Head of caudate nucleus (tissue), 42 donors: ENCODE results near the gene MYO16.

ENCODE experiments used
- DNase-seq, 42 donors: peaks; one replicate each; pipeline versions ENCODE4 v3.0.0 to v3.0.0-alpha.2; 2020 to 2021; ENCODE audit warnings: mixed read lengths in 7 of 42
- intact Hi-C: fragments of 100-400 bp; cut with DNase I; formaldehyde crosslinking; loops from one replicate; pipeline ENCODE4 v1.15.0; 2022

Gene MYO16

GRCh38 chr13:108656742-108657141, 27.3 kb downstream of the MYO16 start:
- no peak for DNase-seq
- intact Hi-C loops = no loop called here

GRCh38 chr13:108657519-108657918, 28.1 kb downstream of the MYO16 start:
- intact Hi-C loops = no loop called here
- no peak for DNase-seq

GRCh38 chr13:108662528-108662927, 33.1 kb downstream of the MYO16 start:
- intact Hi-C loops = no loop called here
- DNase-seq = no peak

- intact Hi-C loops = no loop called here
- DNase-seq = no peak
These were observed 34.3 kb downstream of the MYO16 start for GRCh38 chr13:108663710-108664109.

GRCh38 chr13:108667205-108667604, 37.8 kb downstream of the MYO16 start:
- intact Hi-C loops = no loop called here
- no peak for DNase-seq

- intact Hi-C loops = no loop called here
- DNase-seq = no peak
These were observed 40.0 kb downstream of the MYO16 start for GRCh38 chr13:108669381-108669780.

GRCh38 chr13:108674346-108674745, 44.9 kb downstream of the MYO16 start:
- no peak for DNase-seq
- intact Hi-C loops = no loop called here

GRCh38 chr13:108674771-108675170, 45.4 kb downstream of the MYO16 start:
- intact Hi-C loops = no loop called here
- DNase-seq = no peak

GRCh38 chr13:108676620-108677019, 47.2 kb downstream of the MYO16 start:
- no peak for DNase-seq
- intact Hi-C loops = no loop called here

- intact Hi-C loops = no loop called here
- DNase-seq = no peak
These were observed 48.4 kb downstream of the MYO16 start for GRCh38 chr13:108677806-108678205.

GRCh38 chr13:108680011-108680410, 50.6 kb downstream of the MYO16 start:
- intact Hi-C loops = no loop called here

GRCh38 chr13:108681986-108682575, 52.7 kb downstream of the MYO16 start:
- intact Hi-C loops = no loop called here
- DNase-seq = no peak

More at GRCh38 chr13:108680011-108680410, 50.6 kb downstream of the MYO16 start:
- DNase-seq = peak in 11 of 42 donors; percentile 2 to 39 (median 10)

GRCh38 chr13:108682714-108683113, 53.3 kb downstream of the MYO16 start:
- no peak for DNase-seq
- intact Hi-C loops = no loop called here

- intact Hi-C loops = no loop called here
These were observed 56.6 kb downstream of the MYO16 start for GRCh38 chr13:108686027-108686426.

GRCh38 chr13:108690726-108691125, 61.3 kb downstream of the MYO16 start:
- peak in 1 of 42 donors; percentile 19 for DNase-seq
- intact Hi-C loops = no loop called here

More at GRCh38 chr13:108686027-108686426, 56.6 kb downstream of the MYO16 start:
- no peak for DNase-seq

- DNase-seq = no peak
- intact Hi-C loops = no loop called here
These were observed 71.2 kb downstream of the MYO16 start for GRCh38 chr13:108700422-108701170.

GRCh38 chr13:108702171-108702570, 72.8 kb downstream of the MYO16 start:
- no peak for DNase-seq
- intact Hi-C loops = no loop called here

- intact Hi-C loops = no loop called here
- DNase-seq = no peak
These were observed 75.6 kb downstream of the MYO16 start for GRCh38 chr13:108705031-108705430.

- no peak for DNase-seq
- intact Hi-C loops = no loop called here
These were observed 78.2 kb downstream of the MYO16 start for GRCh38 chr13:108707584-108707983.

- intact Hi-C loops = no loop called here
- no peak for DNase-seq
These were observed 79.5 kb downstream of the MYO16 start for GRCh38 chr13:108708921-108709320.

GRCh38 chr13:108711386-108711785, 82.0 kb downstream of the MYO16 start:
- no peak for DNase-seq
- intact Hi-C loops = no loop called here
